GM12873 (cell line): ENCODE results near the gene COA3.

Source experiments
- CTCF ChIP-seq: IDR thresholded peaks from 2 replicates; pipeline ENCODE4 v1.5.1; 2012; ENCODE audit warnings: low read depth, mild to moderate bottlenecking, moderate library complexity, low read length, control low read depth; ENCODE audit not compliant: insufficient read depth; ENCODE audit errors: missing control alignments

COA3 gene

GRCh38 chr17:42784811-42785592, 13.5 kb downstream of the COA3 start:
- TF ChIP-seq CTCF, result no peak

- TF ChIP-seq CTCF, result no peak
Observed at GRCh38 chr17:42784409-42784808, 14.1 kb downstream of the COA3 start.

GRCh38 chr17:42783791-42784138, 14.7 kb downstream of the COA3 start:
- no peak for TF ChIP-seq CTCF

- TF ChIP-seq CTCF, result no peak
Observed at GRCh38 chr17:42783062-42783790, 15.3 kb downstream of the COA3 start.

GRCh38 chr17:42782166-42783061, 16.1 kb downstream of the COA3 start:
- no peak for TF ChIP-seq CTCF

GRCh38 chr17:42781639-42782165, 16.8 kb downstream of the COA3 start:
- no peak for TF ChIP-seq CTCF
